Sigmoid colon (tissue), 4 donors: Measurements from ENCODE around the gene RPTN.

Source experiments
- CTCF ChIP-seq, 4 experiments: fragments of 450-650 bp in 3 of 4; fragments of 200-600 bp in 1 of 4; IDR thresholded peaks; one replicate each; pipeline ENCODE4 v1.5.1; 2016 to 2019; ENCODE audit warnings: antibody characterized with exemption in 4 of 4, mild to moderate bottlenecking in 3 of 4, moderate library complexity in 2 of 4
- POLR2A ChIP-seq, 2 donors: fragments of 450-650 bp; IDR thresholded peaks; one replicate each; pipeline ENCODE4 v1.6.1; 2016; ENCODE audit warnings: antibody characterized with exemption in 2 of 2, mild to moderate bottlenecking in 2 of 2, moderate library complexity in 2 of 2
- POLR2AphosphoS5 ChIP-seq, 4 donors: sonication (generic); formaldehyde crosslinking; IDR thresholded peaks; one replicate each; pipeline ENCODE4 v1.6.1; 2017; ENCODE audit warnings: antibody characterized with exemption in 4 of 4

GRCh38 chr1:152189657-152190442, 30.8 kb upstream of the RPTN start:
- TF ChIP-seq CTCF (IDR thresholded peaks at IDR 0.05) (peak in 3 of 4 experiments; percentile 52 to 63 (median 55)), POLR2A (IDR thresholded peaks at IDR 0.05) (no peak), POLR2AphosphoS5 (IDR thresholded peaks at IDR 0.05) (no peak)
